Type B pancreatic cell (in vitro differentiated cells): ENCODE results near the gene NOTCH3. TPM values are rescaled to one million over a fixed set of nuclear protein-coding genes. Genes with fewer than 3 reads are reported as not detected.
A peak's percentile ranks its signal among the peaks of the same experiment; 100 is the strongest.

ENCODE experiments used
- DNase-seq: peaks from one replicate; pipeline ENCODE4 v3.0.0; 2021; ENCODE audit warnings: mixed read lengths; ENCODE audit not compliant: unreplicated experiment; ENCODE audit errors: extremely low spot score
- H3K27ac Mint-ChIP-seq: 2 replicates; pipeline ENCODE4 v1.8.0; 2021; ENCODE audit warnings: mild to moderate bottlenecking, mixed read lengths
- H3K27me3 Mint-ChIP-seq: 2 replicates; pipeline ENCODE4 v1.8.0; 2021; ENCODE audit warnings: mixed read lengths
- H3K36me3 Mint-ChIP-seq: 2 replicates; pipeline ENCODE4 v1.8.0; 2021; ENCODE audit warnings: mixed read lengths
- H3K4me1 Mint-ChIP-seq: one replicate; pipeline ENCODE4 v1.8.0; 2021; ENCODE audit warnings: mixed read lengths; ENCODE audit not compliant: unreplicated experiment
- H3K4me3 Mint-ChIP-seq: 2 replicates; pipeline ENCODE4 v1.8.0; 2021; ENCODE audit warnings: mild to moderate bottlenecking, mixed read lengths
- H3K9me3 Mint-ChIP-seq: 2 replicates; pipeline ENCODE4 v1.8.0; 2021; ENCODE audit warnings: mixed read lengths
- total RNA-seq: library from RNA; stranded (reverse); gene quantifications from 2 replicates; pipeline ENCODE4 v1.2.1, GENCODE V29; 2021; ENCODE audit warnings: low replicate concordance
- TF ChIP-seq, protein P1 (sequence below): fragments of 200-600 bp; sonication (generic); conservative IDR thresholded peaks from 2 replicates; pipeline ENCODE4 v1.5.0; 2021; ENCODE audit warnings: antibody characterized with exemption, mild to moderate bottlenecking

The NOTCH3 gene
- total RNA-seq, 1 donor from 2014 or later: 119 TPM

DNA sequence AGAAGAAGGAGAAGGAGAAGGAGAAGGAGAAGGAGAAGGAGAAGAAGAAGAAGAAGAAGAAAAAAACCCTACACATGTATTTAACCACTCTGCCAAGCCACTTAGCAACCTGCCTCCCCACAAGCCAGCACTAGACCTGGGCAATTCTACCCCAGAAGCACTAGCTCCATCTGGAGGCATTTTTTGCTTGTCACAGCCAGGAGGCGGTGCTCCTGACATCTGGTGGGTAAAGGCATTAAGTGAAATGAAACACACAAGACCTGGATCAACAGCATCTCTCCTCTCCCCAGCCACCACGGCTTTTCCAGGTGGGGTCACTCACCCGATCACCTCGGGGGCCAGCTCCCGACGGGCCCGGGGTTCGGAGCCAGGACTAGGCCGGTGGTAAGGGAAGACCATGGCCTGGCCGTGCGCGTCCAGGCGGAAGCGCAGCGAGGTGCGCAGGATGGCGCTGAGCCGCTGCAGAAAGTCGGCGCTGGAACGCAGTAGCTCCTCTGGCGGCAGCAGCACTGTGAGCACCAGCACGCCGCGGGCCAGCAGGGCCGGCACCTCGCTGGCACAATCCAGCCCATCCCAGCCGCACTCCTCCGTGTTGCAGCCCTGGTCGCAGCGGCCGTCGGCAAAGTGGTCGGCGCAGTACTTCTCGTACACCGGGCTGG lies 26.9 kb downstream of the NOTCH3 start:
- no peaks in the 10 kb centered on the region for H3K27me3 Mint-ChIP-seq
- H3K9me3 Mint-ChIP-seq: no peaks in the 10 kb centered on the region
- H3K27ac Mint-ChIP-seq: no peak overlapping the region
- H3K4me1 Mint-ChIP-seq: peaks cover 5% of the 10 kb centered on the region
- no peak overlapping the region for H3K4me3 Mint-ChIP-seq
- peaks cover 16% of the 10 kb centered on the region for H3K36me3 Mint-ChIP-seq
- DNase-seq: no peak
- TF ChIP-seq, protein P1, sequence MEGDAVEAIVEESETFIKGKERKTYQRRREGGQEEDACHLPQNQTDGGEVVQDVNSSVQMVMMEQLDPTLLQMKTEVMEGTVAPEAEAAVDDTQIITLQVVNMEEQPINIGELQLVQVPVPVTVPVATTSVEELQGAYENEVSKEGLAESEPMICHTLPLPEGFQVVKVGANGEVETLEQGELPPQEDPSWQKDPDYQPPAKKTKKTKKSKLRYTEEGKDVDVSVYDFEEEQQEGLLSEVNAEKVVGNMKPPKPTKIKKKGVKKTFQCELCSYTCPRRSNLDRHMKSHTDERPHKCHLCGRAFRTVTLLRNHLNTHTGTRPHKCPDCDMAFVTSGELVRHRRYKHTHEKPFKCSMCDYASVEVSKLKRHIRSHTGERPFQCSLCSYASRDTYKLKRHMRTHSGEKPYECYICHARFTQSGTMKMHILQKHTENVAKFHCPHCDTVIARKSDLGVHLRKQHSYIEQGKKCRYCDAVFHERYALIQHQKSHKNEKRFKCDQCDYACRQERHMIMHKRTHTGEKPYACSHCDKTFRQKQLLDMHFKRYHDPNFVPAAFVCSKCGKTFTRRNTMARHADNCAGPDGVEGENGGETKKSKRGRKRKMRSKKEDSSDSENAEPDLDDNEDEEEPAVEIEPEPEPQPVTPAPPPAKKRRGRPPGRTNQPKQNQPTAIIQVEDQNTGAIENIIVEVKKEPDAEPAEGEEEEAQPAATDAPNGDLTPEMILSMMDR: no peak

DNA sequence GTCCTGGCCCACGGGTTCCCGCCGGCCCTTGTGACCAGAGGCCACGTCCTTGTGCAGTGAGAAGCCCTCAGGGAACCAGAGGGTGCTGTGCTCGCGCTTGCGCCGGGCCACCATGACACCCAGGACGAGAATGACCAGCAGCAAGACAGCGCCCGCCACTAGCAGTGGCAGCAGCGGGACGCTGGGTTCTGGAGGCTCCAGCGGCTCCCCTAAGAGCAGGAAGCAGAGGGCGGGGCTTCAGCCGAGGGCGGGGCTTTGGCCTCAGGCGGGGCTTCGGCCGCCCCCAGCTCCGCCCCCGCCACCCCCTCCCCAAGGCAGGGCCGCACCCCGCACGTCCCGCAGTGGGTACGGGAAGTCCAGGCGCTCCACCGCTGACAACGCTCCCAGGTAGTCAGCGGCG lies 30.4 kb downstream of the NOTCH3 start:
- H3K27ac Mint-ChIP-seq: no peak overlapping the region
- H3K36me3 Mint-ChIP-seq: peaks cover 21% of the 10 kb centered on the region

DNA sequence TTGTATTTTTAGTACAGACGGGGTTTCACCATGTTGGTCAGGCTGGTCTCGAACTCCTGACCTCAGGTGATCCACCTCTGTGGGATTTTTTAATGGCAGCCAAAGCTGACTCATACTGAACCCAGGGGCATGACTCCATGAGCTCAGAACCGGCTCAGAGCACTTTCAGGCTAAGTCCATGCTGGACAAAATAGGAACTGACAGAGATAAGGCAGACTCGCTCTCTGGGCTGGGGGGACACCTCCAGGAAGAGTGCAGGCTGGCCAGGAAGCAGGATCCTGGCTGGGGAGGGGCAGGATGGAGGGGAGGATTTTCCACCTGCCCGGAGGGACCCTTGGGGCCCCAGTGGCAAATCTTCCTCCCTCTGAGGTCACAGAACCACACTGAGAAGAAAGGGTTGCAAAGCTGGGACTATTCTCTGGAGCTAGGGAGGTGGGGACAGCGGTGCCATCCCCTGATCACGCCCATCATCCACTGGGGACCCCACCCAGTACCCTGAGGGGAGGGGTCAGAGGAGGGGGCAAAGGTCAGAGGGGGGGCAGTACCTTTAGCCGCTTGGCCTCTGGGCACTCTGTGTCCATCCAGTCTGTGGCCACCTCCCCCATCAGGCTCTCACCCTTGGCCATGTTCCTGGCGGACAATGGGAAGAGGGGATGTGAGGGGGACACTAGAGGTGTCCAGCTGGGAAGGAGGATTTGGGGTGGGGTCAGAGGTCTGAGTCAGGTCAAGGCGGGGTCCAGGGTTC lies 31.1 kb downstream of the NOTCH3 start:
- TF ChIP-seq, protein P1: no peak
- Mint-ChIP-seq H3K36me3 (peaks cover 26% of the 10 kb centered on the region), H3K4me3 (no peak overlapping the region), H3K9me3 (no peaks in the 10 kb centered on the region), H3K27me3 (no peaks in the 10 kb centered on the region), H3K27ac (no peak overlapping the region), H3K4me1 (no peaks in the 10 kb centered on the region)
- DNase-seq: no peak

More for the DNA sequence above, 30.4 kb downstream of the NOTCH3 start:
- Mint-ChIP-seq H3K4me3 (no peak overlapping the region), H3K9me3 (no peaks in the 10 kb centered on the region), H3K27me3 (no peaks in the 10 kb centered on the region), H3K4me1 (no peaks in the 10 kb centered on the region)
- TF ChIP-seq, protein P1: no peak
- no peak for DNase-seq

DNA sequence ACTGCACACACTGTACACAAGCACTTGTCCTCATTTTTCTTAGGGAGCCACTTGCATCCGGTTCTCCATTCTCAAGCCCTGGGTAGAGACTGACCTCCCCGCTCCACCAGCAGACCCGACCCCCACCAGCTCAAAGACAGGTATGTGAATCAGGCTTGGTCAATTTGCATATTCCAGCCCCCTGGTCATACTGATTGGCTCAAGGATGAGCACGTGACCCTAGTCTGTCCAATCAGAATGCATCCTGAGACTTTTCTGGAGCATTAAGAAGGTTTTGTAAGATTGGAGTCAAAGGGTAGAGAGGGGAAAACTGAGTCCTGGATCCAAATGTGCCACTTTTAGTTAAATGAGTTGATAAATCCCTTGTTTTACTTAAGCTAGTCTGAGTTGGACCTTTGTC lies 34.1 kb downstream of the NOTCH3 start:
- Mint-ChIP-seq H3K4me3 (no peak overlapping the region), H3K4me1 (no peaks in the 10 kb centered on the region), H3K9me3 (no peaks in the 10 kb centered on the region), H3K27me3 (no peaks in the 10 kb centered on the region), H3K36me3 (peaks cover 26% of the 10 kb centered on the region), H3K27ac (no peak overlapping the region)
- TF ChIP-seq, protein P1: no peak
- DNase-seq: no peak

DNA sequence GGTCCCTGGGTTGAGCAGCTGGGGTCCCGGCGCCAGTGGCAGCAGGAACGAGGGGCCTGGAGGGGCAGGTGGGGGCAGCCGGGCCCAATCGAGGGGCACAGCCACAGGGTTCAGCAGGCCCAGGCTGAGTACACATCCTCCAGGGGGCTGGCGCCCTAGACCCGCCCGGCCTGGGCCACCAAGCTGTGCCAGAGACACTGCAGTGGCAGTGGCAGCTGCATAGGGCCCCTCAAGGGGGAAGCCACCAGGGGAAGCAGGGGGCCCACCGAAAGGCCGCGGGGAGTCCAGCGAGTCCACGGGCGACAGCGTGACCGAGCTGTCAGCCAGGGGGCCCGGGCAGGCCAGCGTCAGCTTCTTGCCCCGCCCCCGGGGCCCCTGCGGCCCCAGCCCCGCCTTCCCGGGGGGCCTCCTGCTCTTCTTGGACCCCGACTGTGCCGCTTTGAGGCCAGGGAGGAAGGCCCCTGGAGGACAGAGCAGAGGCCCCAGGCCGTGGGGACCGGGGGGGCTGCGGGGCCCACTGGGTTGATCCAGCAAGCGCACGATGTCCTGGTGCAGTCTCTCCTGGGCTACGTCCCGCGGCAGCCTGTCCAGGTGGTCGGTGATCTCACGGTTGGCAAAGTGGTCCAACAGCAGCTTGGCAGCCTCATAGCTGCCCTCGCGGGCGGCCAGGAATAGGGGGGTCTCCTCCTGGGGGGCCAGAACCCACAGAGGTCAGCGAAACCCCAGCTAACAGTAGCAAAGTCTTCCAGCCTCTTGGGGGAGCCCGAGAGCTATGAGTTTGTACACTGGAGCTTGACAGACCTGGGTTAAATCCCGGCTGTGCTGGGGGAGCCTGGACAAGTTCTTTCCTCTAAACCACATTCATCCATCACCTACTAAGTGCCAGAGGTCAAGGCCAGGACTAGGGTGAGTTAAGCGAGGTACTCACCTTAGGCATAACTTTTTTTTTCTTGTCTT lies 39.5 kb downstream of the NOTCH3 start:
- peaks cover 18% of the 10 kb centered on the region for H3K36me3 Mint-ChIP-seq
- no peak overlapping the region for H3K27ac Mint-ChIP-seq
- no peak overlapping the region for H3K4me3 Mint-ChIP-seq
- no peaks in the 10 kb centered on the region for H3K9me3 Mint-ChIP-seq
- no peaks in the 10 kb centered on the region for H3K4me1 Mint-ChIP-seq
- DNase-seq: no peak
- H3K27me3 Mint-ChIP-seq: no peaks in the 10 kb centered on the region
- TF ChIP-seq, protein P1: peak; percentile 63
